SH-SY5Y (cell line): Measurements from ENCODE around the gene ASPG.

Source experiments
- GATA2 ChIP-seq: IDR thresholded peaks from 2 replicates; pipeline ENCODE4 v1.6.1; 2011; ENCODE audit warnings: mild to moderate bottlenecking, low read depth, low read length
- GATA3 ChIP-seq: IDR thresholded peaks from 2 replicates; pipeline ENCODE4 v1.6.1; 2011; ENCODE audit warnings: low read depth, mild to moderate bottlenecking, low read length, moderate library complexity

- TF ChIP-seq GATA3 (no peak), GATA2 (no peak)
Measured at GRCh38 chr14:104105822-104106470, 20.4 kb downstream of the ASPG start.
